ENCODE data around the gene GPR37L1. TPM values are rescaled to one million over a fixed set of nuclear protein-coding genes. Genes with fewer than 3 reads are reported as not detected.
"Not testable (repeated sequence)": the region's sequence is repeated elsewhere in the genome, so short reads cannot be mapped to it uniquely, and the experiment has no call there.

GPR37L1 gene
- total RNA-seq, 1 experiment from 2014 or later, result 0.02 TPM

DNA sequence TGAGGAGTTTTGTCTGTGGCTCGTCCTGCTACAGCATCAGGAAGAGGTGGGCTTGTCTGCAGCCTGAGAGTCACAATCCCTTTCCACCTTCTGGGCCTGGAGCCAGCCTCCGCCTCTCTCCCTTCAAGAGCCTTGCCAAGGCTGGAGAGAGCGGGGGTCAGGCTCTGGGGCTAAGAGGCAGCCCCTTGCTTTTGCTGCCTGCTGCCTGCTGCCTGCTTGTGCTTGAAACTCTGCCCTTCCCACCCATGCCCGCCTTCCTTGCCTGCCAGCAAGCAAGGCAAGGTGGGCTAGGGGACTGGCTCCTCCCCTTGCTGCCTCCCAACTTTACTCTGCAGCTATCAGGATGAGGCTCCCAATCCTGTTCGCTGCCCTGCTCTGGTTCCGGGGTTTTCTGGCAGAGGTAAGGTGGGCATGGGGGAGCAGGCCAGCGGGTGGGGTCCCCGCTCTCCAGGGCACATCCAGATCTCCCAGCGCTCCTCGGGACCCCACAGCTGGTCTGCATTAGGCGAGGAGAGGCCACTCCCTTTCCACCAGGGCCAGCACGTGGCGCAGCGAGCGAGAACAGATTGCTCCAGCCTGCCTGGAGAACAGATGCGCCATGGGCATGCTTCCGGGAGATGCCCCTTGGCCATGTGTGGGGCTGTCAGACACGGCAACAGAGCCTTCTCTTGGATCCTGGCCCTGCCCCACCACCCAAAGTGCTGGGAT is 45.1 kb downstream of the GPR37L1 start:
- no peak for DNase-seq (ENCODE audit: low spot score)

- DNase-seq (ENCODE audit: low spot score), result no peak
These were observed 46.1 kb downstream of the GPR37L1 start for GRCh38 chr1:202168861-202169260.

DNA sequence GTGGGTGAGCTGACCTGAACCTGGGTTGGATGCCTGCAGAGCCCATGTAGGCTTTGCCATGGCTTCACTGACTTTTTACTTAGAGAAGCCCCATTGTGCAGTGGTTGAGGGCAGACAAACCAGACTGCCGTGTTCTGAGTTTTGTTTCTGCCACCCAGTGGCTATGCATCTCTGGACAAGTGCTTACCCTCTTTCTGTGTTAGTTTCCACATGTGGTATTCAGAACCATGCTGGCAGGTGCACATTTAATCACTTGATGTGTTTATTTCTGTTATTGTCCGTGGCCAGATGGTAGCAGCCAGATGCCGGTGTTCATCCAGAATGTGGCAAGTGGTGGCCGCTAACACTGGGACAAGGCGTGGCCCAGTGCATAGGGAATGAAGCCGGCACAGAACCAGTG is 48.0 kb downstream of the GPR37L1 start:
- DNase-seq (ENCODE audit: low spot score), result no peak

GRCh38 chr1:202171292-202172014 is 48.7 kb downstream of the GPR37L1 start:
- DNase-seq (ENCODE audit: low spot score), result no peak

- DNase-seq (ENCODE audit: low spot score), result no peak
These were observed 49.3 kb downstream of the GPR37L1 start for GRCh38 chr1:202172015-202172355.

DNA sequence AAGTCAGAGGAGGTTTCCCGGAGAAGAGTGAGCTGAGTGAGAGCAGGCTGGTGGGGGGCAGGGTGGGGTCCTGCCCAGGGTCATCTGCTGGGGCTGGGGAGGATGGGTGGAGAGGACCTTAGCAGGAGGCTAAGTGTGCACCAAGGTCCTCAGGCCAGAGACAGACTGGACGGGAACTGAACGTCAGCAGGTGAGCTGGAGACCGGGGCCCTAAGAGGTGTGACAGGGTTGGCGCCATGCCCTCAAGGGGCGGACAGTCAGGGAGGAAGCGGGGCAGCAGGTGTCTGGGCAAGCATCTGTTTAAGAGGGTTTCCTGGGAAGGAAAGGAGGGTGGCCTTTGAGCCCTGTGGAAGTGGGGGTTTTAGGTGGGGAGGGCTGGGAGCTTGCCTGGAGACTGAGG is 51.3 kb downstream of the GPR37L1 start:
- no peak for DNase-seq (ENCODE audit: low spot score)

GRCh38 chr1:202176949-202177927 is 54.5 kb downstream of the GPR37L1 start:
- DNase-seq (ENCODE audit: low spot score), result no peak

- DNase-seq (ENCODE audit: low spot score), result no peak
These were observed 57.4 kb downstream of the GPR37L1 start for GRCh38 chr1:202179828-202180750.

DNA sequence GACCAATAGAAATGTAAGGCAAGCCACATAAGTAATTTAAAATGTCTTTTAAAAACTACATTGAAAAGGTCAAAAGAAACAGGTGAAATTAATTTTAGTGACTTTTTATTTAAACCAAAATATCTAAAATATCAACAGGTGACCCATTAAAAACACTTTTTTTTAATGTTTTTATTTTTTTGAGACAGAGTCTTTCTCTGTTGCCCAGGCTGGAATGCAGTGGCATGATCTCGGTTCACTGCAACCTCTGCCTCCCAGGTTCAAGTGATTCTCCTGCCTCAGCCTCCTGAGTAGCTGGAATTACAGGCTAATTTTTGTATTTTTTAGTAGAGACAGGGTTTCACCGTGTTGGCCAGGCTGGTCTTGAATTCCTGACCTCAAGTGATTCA is 58.0 kb downstream of the GPR37L1 start:
- DNase-seq (ENCODE audit: low spot score), result not testable (repeated sequence)

DNA sequence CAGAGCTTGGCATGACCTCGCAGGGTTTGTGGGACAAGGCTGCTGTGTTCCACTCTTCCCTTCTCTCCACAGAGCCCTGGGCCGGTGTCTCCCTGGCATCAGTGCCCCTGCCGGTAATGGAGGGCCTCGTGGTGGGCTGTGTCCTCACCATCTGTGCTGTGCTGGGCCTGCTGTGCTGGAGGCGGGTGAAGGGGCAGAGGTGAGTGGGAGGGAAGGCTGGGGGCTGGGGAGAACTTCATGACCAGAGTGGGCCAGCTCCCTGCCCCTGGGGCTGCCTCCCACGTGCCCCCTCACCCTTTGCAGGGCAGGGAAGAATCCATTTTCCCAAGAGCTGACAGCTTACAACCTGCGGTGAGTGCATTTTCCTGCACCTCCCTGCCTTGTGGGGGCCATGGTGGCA is 58.9 kb downstream of the GPR37L1 start:
- no peak for DNase-seq (ENCODE audit: low spot score)

DNA sequence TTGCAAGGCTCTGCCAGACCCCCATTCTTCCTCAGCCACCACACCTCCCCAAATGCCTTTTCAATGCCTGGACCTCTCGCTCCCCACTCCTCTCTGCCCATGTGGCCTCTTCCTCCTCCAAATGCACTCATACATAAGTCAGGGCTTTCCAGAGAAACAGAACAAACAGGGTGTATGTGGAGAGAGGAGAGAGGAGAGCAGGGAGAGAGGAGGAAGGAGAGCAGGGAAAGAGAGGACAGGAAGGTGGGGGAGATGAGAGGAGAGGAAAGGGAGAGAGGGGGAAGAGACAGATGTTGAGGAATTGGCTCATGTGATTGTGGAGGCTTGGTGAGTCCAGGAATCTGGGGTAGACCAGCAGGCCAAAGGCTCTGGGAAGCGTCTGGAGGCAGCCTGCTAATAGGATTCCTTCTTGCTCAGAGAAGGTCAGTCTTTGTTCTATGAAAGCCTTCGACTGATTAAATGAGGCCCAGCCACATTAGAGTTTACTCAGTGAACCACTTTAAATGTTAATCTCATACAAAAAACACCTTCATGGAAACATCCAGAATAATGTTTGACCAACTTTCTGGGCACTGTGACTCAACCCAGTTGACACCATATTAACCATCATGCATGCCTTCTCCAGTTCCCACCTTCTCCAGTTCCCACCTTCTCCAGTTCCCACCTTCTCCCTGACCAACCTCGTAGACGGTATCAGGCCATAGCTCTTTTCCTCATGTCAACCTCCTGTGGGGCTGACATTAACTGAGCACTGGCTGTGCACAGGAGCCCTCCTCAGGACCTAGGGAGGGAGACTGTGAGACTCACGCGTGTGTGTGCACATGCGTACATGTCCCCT is 59.5 kb downstream of the GPR37L1 start:
- DNase-seq (ENCODE audit: low spot score), result no peak

Other genes starting within 250 kb of the GPR37L1 start
- 46.3 and 56.1 TPM in 2 replicates for gene SHISA4, start 234.0 kb upstream of the GPR37L1 start, total RNA-seq (2014; rRNA removed; shearing (Covaris generic))
- gene LMOD1, start 176.4 kb upstream of the GPR37L1 start, total RNA-seq (2014; rRNA removed; shearing (Covaris generic)), result 0.10 TPM in 1 of 2 replicates, not detected in the other
- gene TIMM17A, start 167.4 kb upstream of the GPR37L1 start, total RNA-seq (2014; rRNA removed; shearing (Covaris generic)), result 132 and 143 TPM in 2 replicates
- 86.4 and 89.6 TPM in 2 replicates for gene RNPEP, start 140.3 kb upstream of the GPR37L1 start, total RNA-seq (2014; rRNA removed; shearing (Covaris generic))
- 1.9 and 4.5 TPM in 2 replicates for gene ELF3, start 112.3 kb upstream of the GPR37L1 start, total RNA-seq (2014; rRNA removed; shearing (Covaris generic))
- gene ARL8A, start 21.8 kb downstream of the GPR37L1 start, total RNA-seq (2014; rRNA removed; shearing (Covaris generic)), result 19.4 and 21.6 TPM in 2 replicates
- 0.12 TPM in 2 replicates for gene PTPN7, start 37.7 kb downstream of the GPR37L1 start, total RNA-seq (2014; rRNA removed; shearing (Covaris generic))
- gene LGR6, start 70.9 kb downstream of the GPR37L1 start, total RNA-seq (2014; rRNA removed; shearing (Covaris generic)), result 0.29 TPM in 1 of 2 replicates, not detected in the other
- gene UBE2T, start 219.0 kb downstream of the GPR37L1 start, total RNA-seq (2014; rRNA removed; shearing (Covaris generic)), result 239 and 293 TPM in 2 replicates
- 4.7 and 5.7 TPM in 2 replicates for gene PPP1R12B, start 225.8 kb downstream of the GPR37L1 start, total RNA-seq (2014; rRNA removed; shearing (Covaris generic))

All from H4 (cell line).